GM12873 (cell line): ENCODE measurements around the gene CACNA2D3.

Experiments
- CTCF ChIP-seq: IDR thresholded peaks from 2 replicates; pipeline ENCODE4 v1.5.1; 2012; ENCODE audit warnings: low read depth, mild to moderate bottlenecking, moderate library complexity, low read length, control low read depth; ENCODE audit not compliant: insufficient read depth; ENCODE audit errors: missing control alignments

The CACNA2D3 gene

GRCh38 chr3:54582424-54582823, 460.1 kb downstream of the CACNA2D3 start:
- no peak for TF ChIP-seq CTCF

GRCh38 chr3:54591157-54591556, 468.8 kb downstream of the CACNA2D3 start:
- no peak for TF ChIP-seq CTCF

GRCh38 chr3:54593653-54594052, 471.3 kb downstream of the CACNA2D3 start:
- TF ChIP-seq CTCF, result no peak

- no peak for TF ChIP-seq CTCF
Observed at GRCh38 chr3:54596087-54596486, 473.7 kb downstream of the CACNA2D3 start.

- no peak for TF ChIP-seq CTCF
Observed at GRCh38 chr3:54599716-54600115, 477.4 kb downstream of the CACNA2D3 start.

GRCh38 chr3:54600441-54601204, 478.3 kb downstream of the CACNA2D3 start:
- TF ChIP-seq CTCF, result no peak

GRCh38 chr3:54604495-54604894, 482.1 kb downstream of the CACNA2D3 start:
- no peak for TF ChIP-seq CTCF
